Esophagus muscularis mucosa (tissue), 3 donors: ENCODE data around the gene VPS35.
"Not testable (repeated sequence)": the region's sequence is repeated elsewhere in the genome, so short reads cannot be mapped to it uniquely, and the experiment has no call there.

ENCODE experiments used
- CTCF ChIP-seq, 3 experiments: fragments of 200-600 bp in 2 of 3; fragments of 450-650 bp in 1 of 3; sonication (generic) in 2 of 3; IDR thresholded peaks; one replicate each; pipeline ENCODE4 v1.5.1; 2017 to 2019; ENCODE audit warnings: antibody characterized with exemption in 3 of 3, mild to moderate bottlenecking in 2 of 3, moderate library complexity in 1 of 3
- POLR2A ChIP-seq: fragments of 450-650 bp; IDR thresholded peaks from one replicate; pipeline ENCODE4 v1.6.1; 2017; ENCODE audit warnings: antibody characterized with exemption, moderate library complexity, mild to moderate bottlenecking, low read depth

DNA sequence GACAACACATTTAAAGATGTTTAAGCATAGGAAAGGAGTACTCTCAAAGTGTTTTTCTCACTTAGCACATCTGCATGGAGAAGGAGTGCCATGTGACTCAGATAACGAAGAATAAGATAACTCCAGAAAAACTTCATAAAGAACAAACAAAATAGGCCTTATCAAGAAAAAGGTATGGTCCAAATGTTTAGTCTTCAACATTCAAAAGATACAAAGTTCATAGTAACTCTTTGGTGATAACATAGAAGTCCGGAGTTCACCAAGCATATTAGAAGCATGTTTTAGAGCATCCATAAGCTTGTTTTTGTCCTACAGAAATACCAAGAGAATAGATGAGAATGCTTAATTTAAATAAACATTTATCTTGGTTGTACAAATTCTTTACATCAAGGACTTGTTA lies 7.1 kb downstream of the VPS35 start:
- TF ChIP-seq POLR2A; CTCF (IDR thresholded peaks at IDR 0.05): not testable (repeated sequence)
